HepG2 (cell line): ENCODE measurements around the gene NME9. TPM values are rescaled to one million over a fixed set of nuclear protein-coding genes. Genes with fewer than 3 reads are reported as not detected.

Experiments
- ASH2L ChIP-seq: fragments of 300-600, 200-600 bp; sonication (generic); IDR thresholded peaks from 2 replicates; pipeline ENCODE4 v1.7.0; 2017; ENCODE audit warnings: low read depth, mild to moderate bottlenecking, moderate library complexity, mixed read lengths, low read length; ENCODE audit not compliant: insufficient read length
- BORCS8-MEF2B ChIP-seq: sonication (generic); formaldehyde crosslinking; IDR thresholded peaks from 2 replicates; pipeline ENCODE4 v1.8.0; 2022; ENCODE audit warnings: mild to moderate bottlenecking, missing genetic modification reagents
- CREB3 ChIP-seq: sonication (generic); formaldehyde crosslinking; IDR thresholded peaks from 2 replicates; pipeline ENCODE4 v1.5.0; 2020; ENCODE audit warnings: missing genetic modification reagents
- FOXJ3 ChIP-seq: sonication (generic); formaldehyde crosslinking; IDR thresholded peaks from 2 replicates; pipeline ENCODE4 v1.4.0; 2020; ENCODE audit warnings: missing genetic modification reagents, mild to moderate bottlenecking, borderline replicate concordance
- HMGA1 ChIP-seq: sonication (generic); formaldehyde crosslinking; conservative IDR thresholded peaks from 2 replicates; pipeline ENCODE4 v1.4.0; 2020; ENCODE audit warnings: missing genetic modification reagents
- MYC ChIP-seq: sonication (generic); formaldehyde crosslinking; IDR thresholded peaks from 2 replicates; pipeline ENCODE4 v1.9.0; 2021; ENCODE audit warnings: missing genetic modification reagents, borderline replicate concordance
- NCOA2 ChIP-seq: sonication (generic); formaldehyde crosslinking; IDR thresholded peaks from 2 replicates; pipeline ENCODE4 v1.8.0; 2022; ENCODE audit warnings: inconsistent platforms
- NR1H2 ChIP-seq: sonication (generic); formaldehyde crosslinking; IDR thresholded peaks from 2 replicates; pipeline ENCODE4 v1.8.1; 2022; ENCODE audit warnings: low read depth, missing genetic modification reagents, borderline replicate concordance
- NR2F1 ChIP-seq, 2 experiments: fragments of 450-650 bp in 1 of 2; formaldehyde crosslinking in 1 of 2; IDR thresholded peaks; 2 replicates each; pipeline versions ENCODE4 v1.5.0 to v1.6.1; 2016 to 2020; ENCODE audit warnings: mild to moderate bottlenecking in 1 of 2, missing compliant biosample characterization in 1 of 2, missing genetic modification reagents in 1 of 2, moderate library complexity in 1 of 2
- PHF20 ChIP-seq: sonication (generic); formaldehyde crosslinking; IDR thresholded peaks from 2 replicates; pipeline ENCODE4 v1.5.0; 2020; ENCODE audit warnings: mild to moderate bottlenecking, missing genetic modification reagents
- TGIF2 ChIP-seq: IDR thresholded peaks from 2 replicates; pipeline ENCODE4 v1.6.1; 2016; ENCODE audit warnings: control low read depth, missing compliant biosample characterization
- ZGPAT ChIP-seq: IDR thresholded peaks from 2 replicates; pipeline ENCODE4 v1.6.1; 2016; ENCODE audit warnings: mild to moderate bottlenecking
- ZNF160 ChIP-seq: sonication (generic); formaldehyde crosslinking; IDR thresholded peaks from 2 replicates; pipeline ENCODE4 v1.8.0; 2022; ENCODE audit warnings: mild to moderate bottlenecking, inconsistent platforms, missing genetic modification reagents
- ZNF180 ChIP-seq: sonication (generic); formaldehyde crosslinking; IDR thresholded peaks from 2 replicates; pipeline ENCODE4 v1.4.0; 2020; ENCODE audit warnings: low read depth, missing genetic modification reagents, borderline replicate concordance
- ZNF264 ChIP-seq: sonication (generic); formaldehyde crosslinking; IDR thresholded peaks from 2 replicates; pipeline ENCODE4 v1.4.0; 2020; ENCODE audit warnings: missing genetic modification reagents
- ZNF335 ChIP-seq: sonication (generic); formaldehyde crosslinking; IDR thresholded peaks from 2 replicates; pipeline ENCODE4 v1.4.0; 2020; ENCODE audit warnings: missing genetic modification reagents
- ZNF354B ChIP-seq: sonication (generic); formaldehyde crosslinking; IDR thresholded peaks from 2 replicates; pipeline ENCODE4 v1.8.0; 2022; ENCODE audit warnings: mild to moderate bottlenecking, missing genetic modification reagents
- ZNF562 ChIP-seq: sonication (generic); formaldehyde crosslinking; IDR thresholded peaks from 2 replicates; pipeline ENCODE4 v1.8.0; 2022; ENCODE audit warnings: missing genetic modification reagents, borderline replicate concordance
- ZNF816 ChIP-seq: sonication (generic); formaldehyde crosslinking; IDR thresholded peaks from 2 replicates; pipeline ENCODE4 v1.8.0; 2022; ENCODE audit warnings: missing genetic modification reagents, mild to moderate bottlenecking, borderline replicate concordance
- polyA plus RNA-seq, 8 experiments: library from polyadenylated mRNA; depleted of rRNA in 3 of 8; stranded (reverse) in 7 of 8; unstranded in 1 of 8; fragments of >200 nt; fragmentation: Illumina TruSeq in 4 of 8; extraction: Trizol in 4 of 8; gene quantifications; 2 replicates each; pipeline versions ENCODE4 v1.2.1 to v1.2.3, GENCODE V29; 2011 to 2016; ENCODE audit warnings: low read depth in 4 of 8, missing spikeins in 1 of 8, mixed read lengths in 1 of 8; ENCODE audit not compliant: insufficient read depth in 1 of 8
- total RNA-seq, 5 experiments: library from RNA; depleted of rRNA; stranded (reverse); fragments of >200 nt; fragmentation: Illumina TruSeq; extraction: Trizol; gene quantifications; 2 replicates each; pipeline ENCODE4 v1.2.3, GENCODE V29; 2016; ENCODE audit warnings: low read depth in 1 of 5
- TF ChIP-seq, protein P1 (sequence below): sonication (generic); formaldehyde crosslinking; IDR thresholded peaks from 2 replicates; pipeline ENCODE4 v1.5.0; 2020; ENCODE audit warnings: missing genetic modification reagents, mild to moderate bottlenecking, borderline replicate concordance
- TF ChIP-seq, protein P2 (sequence below): sonication (generic); formaldehyde crosslinking; IDR thresholded peaks from 2 replicates; pipeline ENCODE4 v1.4.0; 2020; ENCODE audit warnings: missing genetic modification reagents
- TF ChIP-seq, protein P3 (sequence below): sonication (generic); formaldehyde crosslinking; IDR thresholded peaks from 2 replicates; pipeline ENCODE4 v1.4.0; 2020; ENCODE audit warnings: mild to moderate bottlenecking, missing genetic modification reagents

Gene NME9
- total and polyA plus RNA-seq, 2 of the 13 experiments (the other 11 are each of a cell fraction or from before 2014, with no cell fraction given) = not detected

DNA sequence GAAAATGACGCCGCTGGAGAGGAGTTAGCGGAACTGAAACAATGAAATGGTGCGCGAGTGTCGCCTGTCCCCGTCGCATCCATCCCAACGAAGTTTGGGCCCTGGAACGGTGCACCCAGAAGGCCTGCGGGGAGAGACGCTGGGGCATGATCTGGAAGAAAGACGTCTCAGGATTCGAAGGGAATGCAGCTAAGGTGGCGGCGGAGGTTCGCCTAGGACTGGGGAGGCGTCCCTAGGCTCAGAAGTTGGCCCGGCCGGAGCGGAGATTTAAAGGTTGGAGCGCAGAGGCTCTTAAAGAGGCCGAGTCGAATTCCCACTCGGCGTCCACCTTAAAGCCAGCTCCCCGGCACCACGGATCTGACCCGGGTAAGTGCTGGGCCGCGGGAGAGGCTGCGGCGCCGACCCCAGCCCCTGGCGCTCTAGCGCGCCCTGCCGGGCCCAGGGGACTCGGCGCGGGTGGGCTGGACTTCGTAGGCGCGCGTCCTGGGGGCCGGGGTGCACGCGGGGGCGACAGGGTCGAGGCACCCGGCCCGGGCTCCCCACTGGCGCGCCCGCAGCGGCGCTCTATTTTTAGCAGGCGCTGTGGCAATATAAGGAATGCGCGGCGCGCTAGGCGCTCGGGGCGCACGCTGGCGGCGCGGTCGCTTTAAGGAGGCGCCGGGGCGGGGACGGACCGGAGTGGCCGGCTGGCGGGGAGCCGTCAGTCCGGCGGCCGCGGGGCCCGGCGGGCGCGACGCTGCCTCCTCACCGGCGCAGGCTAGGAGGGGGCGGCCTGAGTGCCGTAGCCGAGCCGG is 18.5 kb upstream of the NME9 start, which contains the start of gene MRAS (continued):
- TF ChIP-seq, protein P1, sequence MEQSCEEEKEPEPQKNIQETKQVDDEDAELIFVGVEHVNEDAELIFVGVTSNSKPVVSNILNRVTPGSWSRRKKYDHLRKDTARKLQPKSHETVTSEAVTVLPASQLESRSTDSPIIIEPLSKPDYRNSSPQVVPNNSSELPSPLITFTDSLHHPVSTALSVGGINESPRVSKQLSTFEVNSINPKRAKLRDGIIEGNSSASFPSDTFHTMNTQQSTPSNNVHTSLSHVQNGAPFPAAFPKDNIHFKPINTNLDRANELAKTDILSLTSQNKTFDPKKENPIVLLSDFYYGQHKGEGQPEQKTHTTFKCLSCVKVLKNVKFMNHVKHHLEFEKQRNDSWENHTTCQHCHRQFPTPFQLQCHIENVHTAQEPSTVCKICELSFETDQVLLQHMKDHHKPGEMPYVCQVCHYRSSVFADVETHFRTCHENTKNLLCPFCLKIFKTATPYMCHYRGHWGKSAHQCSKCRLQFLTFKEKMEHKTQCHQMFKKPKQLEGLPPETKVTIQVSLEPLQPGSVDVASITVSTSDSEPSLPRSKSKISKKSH (CRISPR knock-in tag) = peak; percentile 38; the same call in 1 of the 2 replicates
- TF ChIP-seq TGIF2 = no peak
- no peak for TF ChIP-seq ZNF562 (CRISPR knock-in tag)
- 0 out of 2 replicates have a peak, but pooled peaks have one; percentile 23 for TF ChIP-seq BORCS8-MEF2B
- TF ChIP-seq, protein P2, sequence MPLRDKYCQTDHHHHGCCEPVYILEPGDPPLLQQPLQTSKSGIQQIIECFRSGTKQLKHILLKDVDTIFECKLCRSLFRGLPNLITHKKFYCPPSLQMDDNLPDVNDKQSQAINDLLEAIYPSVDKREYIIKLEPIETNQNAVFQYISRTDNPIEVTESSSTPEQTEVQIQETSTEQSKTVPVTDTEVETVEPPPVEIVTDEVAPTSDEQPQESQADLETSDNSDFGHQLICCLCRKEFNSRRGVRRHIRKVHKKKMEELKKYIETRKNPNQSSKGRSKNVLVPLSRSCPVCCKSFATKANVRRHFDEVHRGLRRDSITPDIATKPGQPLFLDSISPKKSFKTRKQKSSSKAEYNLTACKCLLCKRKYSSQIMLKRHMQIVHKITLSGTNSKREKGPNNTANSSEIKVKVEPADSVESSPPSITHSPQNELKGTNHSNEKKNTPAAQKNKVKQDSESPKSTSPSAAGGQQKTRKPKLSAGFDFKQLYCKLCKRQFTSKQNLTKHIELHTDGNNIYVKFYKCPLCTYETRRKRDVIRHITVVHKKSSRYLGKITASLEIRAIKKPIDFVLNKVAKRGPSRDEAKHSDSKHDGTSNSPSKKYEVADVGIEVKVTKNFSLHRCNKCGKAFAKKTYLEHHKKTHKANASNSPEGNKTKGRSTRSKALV = peak; percentile 80
- TF ChIP-seq ZNF354B (CRISPR knock-in tag) = 0 out of 2 replicates have a peak, but pooled peaks have one; percentile 58
- TF ChIP-seq HMGA1 (CRISPR knock-in tag) = no peak
- TF ChIP-seq ZNF180 (CRISPR knock-in tag) = no peak
- TF ChIP-seq ZNF160 = peak; percentile 51; the same call in 1 of the 2 replicates
- TF ChIP-seq, protein P3, sequence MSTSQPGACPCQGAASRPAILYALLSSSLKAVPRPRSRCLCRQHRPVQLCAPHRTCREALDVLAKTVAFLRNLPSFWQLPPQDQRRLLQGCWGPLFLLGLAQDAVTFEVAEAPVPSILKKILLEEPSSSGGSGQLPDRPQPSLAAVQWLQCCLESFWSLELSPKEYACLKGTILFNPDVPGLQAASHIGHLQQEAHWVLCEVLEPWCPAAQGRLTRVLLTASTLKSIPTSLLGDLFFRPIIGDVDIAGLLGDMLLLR (CRISPR knock-in tag) = no peak
- no peak for TF ChIP-seq PHF20 (CRISPR knock-in tag)
- no peak for TF ChIP-seq NR1H2 (CRISPR knock-in tag)
- no peak for TF ChIP-seq ZNF264 (CRISPR knock-in tag)
- peak; percentile 7; the same call in 1 of the 2 replicates for TF ChIP-seq NCOA2 (CRISPR knock-in tag)
- no peak for TF ChIP-seq FOXJ3
- TF ChIP-seq NR2F1 (CRISPR knock-in tag; IDR thresholded peaks at IDR 0.05) = peak in 1 of 2 experiments; percentile 29; a peak in 1 of 4 replicates
- TF ChIP-seq ZNF335 (CRISPR knock-in tag) = no peak
- TF ChIP-seq ZNF816 = no peak
- no peak for TF ChIP-seq CREB3 (CRISPR knock-in tag)
- TF ChIP-seq MYC (CRISPR knock-in tag) = no peak; the same call in 1 of the 2 replicates
- TF ChIP-seq ASH2L = peak; percentile 71
- peak; percentile 50; the same call in 1 of the 2 replicates for TF ChIP-seq ZGPAT (CRISPR knock-in tag)
